Neural progenitor cell (in vitro differentiated cells): ENCODE data around the gene RBFOX1.

Experiments
- EZH2 ChIP-seq: fragments of 200-600 bp; sonication (generic); IDR thresholded peaks from 2 replicates; pipeline ENCODE4 v1.6.1; 2017; ENCODE audit warnings: antibody characterized with exemption, mild to moderate bottlenecking, moderate library complexity
- EZH2phosphoT487 ChIP-seq: fragments of 200-600 bp; sonication (generic); IDR thresholded peaks from 2 replicates; pipeline ENCODE4 v1.6.1; 2017; ENCODE audit warnings: antibody characterized with exemption
- TF ChIP-seq, protein P1 (sequence below): fragments of 200-600 bp; sonication (generic); IDR thresholded peaks from 2 replicates; pipeline ENCODE4 v1.5.1; 2017; ENCODE audit warnings: antibody characterized with exemption, mild to moderate bottlenecking

DNA sequence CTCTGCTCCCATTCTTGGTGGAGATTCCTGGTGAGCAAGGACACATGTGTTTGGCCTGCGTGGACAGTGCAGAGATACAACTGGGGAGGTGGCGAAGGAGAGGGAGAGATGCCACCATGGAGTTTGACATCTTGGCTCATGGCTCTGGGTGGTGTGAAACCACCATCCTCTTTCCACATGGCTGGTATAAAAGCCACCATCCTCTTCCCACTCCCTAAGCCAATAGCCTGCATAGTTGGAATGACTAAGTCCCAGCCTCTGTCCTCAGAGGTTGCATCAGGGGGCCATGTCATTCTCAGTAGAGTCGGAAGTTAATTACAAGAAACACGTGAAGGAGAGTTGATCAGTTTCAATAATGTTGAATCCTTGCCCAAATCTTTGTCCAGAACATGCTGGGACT, 10.0 kb downstream of the RBFOX1 start:
- TF ChIP-seq, protein P1, sequence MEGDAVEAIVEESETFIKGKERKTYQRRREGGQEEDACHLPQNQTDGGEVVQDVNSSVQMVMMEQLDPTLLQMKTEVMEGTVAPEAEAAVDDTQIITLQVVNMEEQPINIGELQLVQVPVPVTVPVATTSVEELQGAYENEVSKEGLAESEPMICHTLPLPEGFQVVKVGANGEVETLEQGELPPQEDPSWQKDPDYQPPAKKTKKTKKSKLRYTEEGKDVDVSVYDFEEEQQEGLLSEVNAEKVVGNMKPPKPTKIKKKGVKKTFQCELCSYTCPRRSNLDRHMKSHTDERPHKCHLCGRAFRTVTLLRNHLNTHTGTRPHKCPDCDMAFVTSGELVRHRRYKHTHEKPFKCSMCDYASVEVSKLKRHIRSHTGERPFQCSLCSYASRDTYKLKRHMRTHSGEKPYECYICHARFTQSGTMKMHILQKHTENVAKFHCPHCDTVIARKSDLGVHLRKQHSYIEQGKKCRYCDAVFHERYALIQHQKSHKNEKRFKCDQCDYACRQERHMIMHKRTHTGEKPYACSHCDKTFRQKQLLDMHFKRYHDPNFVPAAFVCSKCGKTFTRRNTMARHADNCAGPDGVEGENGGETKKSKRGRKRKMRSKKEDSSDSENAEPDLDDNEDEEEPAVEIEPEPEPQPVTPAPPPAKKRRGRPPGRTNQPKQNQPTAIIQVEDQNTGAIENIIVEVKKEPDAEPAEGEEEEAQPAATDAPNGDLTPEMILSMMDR = no peak
- TF ChIP-seq EZH2phosphoT487 = no peak
- TF ChIP-seq EZH2 = no peak
